ENCODE data around the gene KBTBD13. TPM values are rescaled to one million over a fixed set of nuclear protein-coding genes. Genes with fewer than 3 reads are reported as not detected.

The KBTBD13 gene
- total RNA-seq, 4 donors from 2014 or later = 0.38 TPM; not detected in 3

DNA sequence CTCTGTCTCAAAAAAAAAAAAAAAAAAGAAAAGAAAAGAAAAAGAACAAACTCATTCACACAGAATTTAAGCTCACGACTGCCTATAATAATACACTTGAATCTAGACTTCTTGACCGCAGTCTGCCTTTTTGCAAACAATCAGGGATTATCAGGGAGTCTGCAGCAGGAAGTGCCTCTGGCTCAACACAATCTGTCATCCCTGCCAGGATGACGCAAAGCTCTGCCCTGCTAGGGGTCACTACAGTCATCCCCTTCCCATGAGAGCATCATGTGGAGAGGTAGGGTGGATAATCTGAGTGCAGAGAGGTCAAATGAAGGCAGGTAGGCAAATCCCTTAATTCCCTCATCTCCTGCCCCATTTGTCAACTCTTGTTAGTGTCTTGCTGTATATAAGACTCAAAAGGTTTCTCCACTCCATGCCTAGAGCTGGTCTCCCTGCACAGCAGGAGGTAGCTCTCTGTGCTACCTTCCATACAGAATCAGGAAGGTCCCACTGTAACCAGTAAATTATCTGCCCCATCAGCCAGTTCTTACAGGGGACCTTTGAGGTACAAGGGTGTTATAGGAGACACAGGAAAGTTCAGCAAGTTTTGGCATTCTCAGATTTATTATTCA is 34.2 kb downstream of the KBTBD13 start:
- no peak overlapping the region for H3K27ac ChIP-seq
- no peak overlapping the region for H3K4me3 ChIP-seq
- H3K27me3 ChIP-seq = no peaks in the 10 kb centered on the region
- DNase-seq = no peak
- no peaks in the 10 kb centered on the region for H3K4me1 ChIP-seq
- TF ChIP-seq POLR2A (IDR thresholded peaks at IDR 0.05) = no peak
- TF ChIP-seq, protein P1, sequence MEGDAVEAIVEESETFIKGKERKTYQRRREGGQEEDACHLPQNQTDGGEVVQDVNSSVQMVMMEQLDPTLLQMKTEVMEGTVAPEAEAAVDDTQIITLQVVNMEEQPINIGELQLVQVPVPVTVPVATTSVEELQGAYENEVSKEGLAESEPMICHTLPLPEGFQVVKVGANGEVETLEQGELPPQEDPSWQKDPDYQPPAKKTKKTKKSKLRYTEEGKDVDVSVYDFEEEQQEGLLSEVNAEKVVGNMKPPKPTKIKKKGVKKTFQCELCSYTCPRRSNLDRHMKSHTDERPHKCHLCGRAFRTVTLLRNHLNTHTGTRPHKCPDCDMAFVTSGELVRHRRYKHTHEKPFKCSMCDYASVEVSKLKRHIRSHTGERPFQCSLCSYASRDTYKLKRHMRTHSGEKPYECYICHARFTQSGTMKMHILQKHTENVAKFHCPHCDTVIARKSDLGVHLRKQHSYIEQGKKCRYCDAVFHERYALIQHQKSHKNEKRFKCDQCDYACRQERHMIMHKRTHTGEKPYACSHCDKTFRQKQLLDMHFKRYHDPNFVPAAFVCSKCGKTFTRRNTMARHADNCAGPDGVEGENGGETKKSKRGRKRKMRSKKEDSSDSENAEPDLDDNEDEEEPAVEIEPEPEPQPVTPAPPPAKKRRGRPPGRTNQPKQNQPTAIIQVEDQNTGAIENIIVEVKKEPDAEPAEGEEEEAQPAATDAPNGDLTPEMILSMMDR (IDR thresholded peaks at IDR 0.05) = no peak
- H3K36me3 ChIP-seq = peaks cover 0 to 47% (median 0%) of the 10 kb centered on the region in 3 donors
- H3K9me3 ChIP-seq = no peaks in the 10 kb centered on the region

DNA sequence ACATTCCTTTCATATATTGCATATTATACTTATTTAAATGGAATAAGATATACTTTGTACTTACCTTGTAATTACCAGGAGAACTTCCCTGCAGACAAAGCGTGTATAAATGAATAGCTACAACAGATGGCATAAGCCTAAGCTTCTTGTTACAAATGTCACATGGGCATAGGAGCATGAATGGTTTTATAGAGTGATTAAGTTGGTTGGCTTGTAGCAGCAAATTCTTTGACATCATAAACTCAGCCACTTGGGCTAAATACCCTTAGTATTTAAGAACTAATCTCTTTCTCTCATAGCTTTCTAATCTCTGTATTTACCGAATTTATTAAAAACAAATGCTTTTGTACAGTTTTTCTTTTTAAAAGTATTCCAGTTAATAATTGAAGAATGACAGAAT is 38.5 kb downstream of the KBTBD13 start, which contains the start of gene UBAP1L:
Gene UBAP1L, minus strand, starts transcription at position 115 of the 400 bp plus-strand sequence. CDS start 8,985 bp downstream, outside the sequence.
- Histone ChIP-seq H3K27ac (no peak within 1 kb of the TSS), H3K36me3 (peaks cover 0 to 83% (median 0%) of the 10 kb centered on the region in 3 donors), H3K9me3 (no peaks in the 10 kb centered on the region), H3K4me3 (no peak within 1 kb of the TSS), H3K4me1 (no peaks in the 10 kb centered on the region), H3K27me3 (no peaks in the 10 kb centered on the region)
- TF ChIP-seq, protein P1 (IDR thresholded peaks at IDR 0.05) = no peak
- TF ChIP-seq POLR2A (IDR thresholded peaks at IDR 0.05) = no peak
- no peak for DNase-seq

DNA sequence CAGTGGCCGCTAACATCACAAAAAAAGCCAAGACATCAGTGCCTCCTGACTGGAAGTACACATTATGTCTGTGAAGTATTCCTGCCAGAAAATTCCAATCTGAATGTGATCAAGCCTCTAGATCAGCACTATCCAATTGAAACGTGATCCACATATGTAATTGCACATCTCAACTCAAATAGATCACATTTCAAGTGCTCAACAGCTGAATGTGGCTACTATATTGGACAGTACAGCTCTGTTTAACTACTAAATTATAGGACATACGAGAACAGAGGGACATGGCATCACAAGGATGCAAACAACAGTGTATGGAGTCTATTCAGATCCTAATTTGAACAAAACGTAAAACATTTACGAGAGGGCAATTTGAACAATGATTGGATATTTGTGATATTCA is 39.0 kb downstream of the KBTBD13 start:
- Histone ChIP-seq H3K36me3 (peaks cover 0 to 88% (median 0%) of the 10 kb centered on the region in 3 donors), H3K4me1 (no peaks in the 10 kb centered on the region), H3K27ac (no peak overlapping the region), H3K4me3 (no peak overlapping the region), H3K27me3 (no peaks in the 10 kb centered on the region), H3K9me3 (no peaks in the 10 kb centered on the region)
- TF ChIP-seq POLR2A (IDR thresholded peaks at IDR 0.05) = no peak
- TF ChIP-seq, protein P1 (IDR thresholded peaks at IDR 0.05) = no peak
- DNase-seq = no peak

Small RNA genes lying within 50 kb of the gene (small RNA-seq; reads per million reads assigned to genes)
- 0 reads per million in 2 donors for gene AC013553.1

Other genes starting within 250 kb of the KBTBD13 start
- gene PLEKHO2, start 234.8 kb upstream of the KBTBD13 start, total RNA-seq = 10 to 100 TPM in 1 of 4 donors, 1 to 10 TPM in 3; 4.7 to 18.2 (median 7.4) TPM
- 10 to 100 TPM in 1 of 4 donors, 1 to 10 TPM in 3; 3.9 to 13.2 (median 5.3) TPM for gene ANKDD1A, start 164.8 kb upstream of the KBTBD13 start, total RNA-seq
- 10 to 100 TPM; 65.6 to 85.0 (median 70.3) TPM for gene SPG21, start 86.8 kb upstream of the KBTBD13 start, total RNA-seq
- gene MTFMT, start 47.1 kb upstream of the KBTBD13 start, total RNA-seq = 10 to 100 TPM; 22.3 to 39.9 (median 36.9) TPM
- gene SLC51B, start 31.4 kb upstream of the KBTBD13 start, total RNA-seq = 100 to 1,000 TPM in 3 of 4 donors, 1 to 10 TPM in 1; 4.1 to 374 (median 196) TPM
- 10 to 100 TPM in 2 of 4 donors, 1 to 10 TPM in 2; 5.1 to 23.1 (median 8.5) TPM for gene RASL12, start 8.8 kb upstream of the KBTBD13 start, total RNA-seq
- 1 to 10 TPM; 3.0 to 8.7 (median 5.5) TPM for gene UBAP1L, start 38.5 kb downstream of the KBTBD13 start, total RNA-seq
- gene PDCD7, start 57.1 kb downstream of the KBTBD13 start, total RNA-seq = 10 to 100 TPM in 3 of 4 donors, 1 to 10 TPM in 1; 6.5 to 23.1 (median 17.8) TPM
- gene CLPX, start 108.6 kb downstream of the KBTBD13 start, total RNA-seq = 10 to 100 TPM; 42.2 to 61.9 (median 53.5) TPM
- 10 to 100 TPM; 14.4 to 26.9 (median 17.8) TPM for gene CILP, start 134.7 kb downstream of the KBTBD13 start, total RNA-seq
- gene PARP16, start 210.1 kb downstream of the KBTBD13 start, total RNA-seq = 10 to 100 TPM in 1 of 4 donors, 1 to 10 TPM in 3; 7.0 to 23.1 (median 8.1) TPM
- gene RNU5A-1, start 219.3 kb downstream of the KBTBD13 start, total RNA-seq = not detected
- gene RNU5B-1, start 227.9 kb downstream of the KBTBD13 start, total RNA-seq = not detected

Data from Peyer's patch (tissue), 4 donors.